ENCODE data around the gene TENM3.
A peak's percentile ranks its signal among the peaks of the same experiment; 100 is the strongest.

The TENM3 gene

DNA sequence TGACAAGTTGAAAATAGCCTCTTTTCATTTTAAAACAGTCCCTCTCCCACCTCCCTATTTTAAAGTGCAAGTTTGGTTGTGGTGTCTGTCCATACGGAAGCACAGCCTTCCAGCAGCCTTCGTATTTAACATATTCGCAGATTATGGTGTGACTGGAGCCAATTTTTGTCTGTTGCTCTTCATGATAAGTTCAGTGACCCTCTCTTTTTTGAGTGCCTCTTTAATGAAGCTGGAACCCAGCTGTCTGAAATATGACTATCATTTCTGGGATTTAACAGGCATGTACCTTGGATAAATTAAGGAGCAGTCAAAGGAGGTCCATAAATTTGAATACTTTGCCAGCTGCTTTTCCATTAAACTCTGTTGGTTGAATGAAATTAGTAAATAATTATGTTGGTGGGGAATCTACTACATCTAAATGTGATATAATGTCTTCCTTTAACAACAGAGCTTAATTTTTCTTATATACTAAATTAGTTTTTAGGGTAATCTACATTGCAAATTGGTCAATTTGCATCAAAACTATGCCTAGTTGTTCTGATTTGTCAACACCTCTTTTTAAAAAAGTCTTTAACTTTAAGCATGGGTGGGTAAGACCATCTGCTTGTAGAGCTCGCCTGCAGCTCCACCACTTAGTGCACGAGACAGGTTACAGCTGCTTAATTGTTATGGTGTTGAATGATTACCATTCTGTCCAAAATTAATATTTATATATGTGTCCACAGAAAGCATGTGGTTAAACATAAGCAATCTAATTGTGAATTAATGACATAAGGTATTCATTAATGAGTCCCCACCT lies 457.4 kb downstream of the TENM3 start:
- no peak for DNase-seq

DNA sequence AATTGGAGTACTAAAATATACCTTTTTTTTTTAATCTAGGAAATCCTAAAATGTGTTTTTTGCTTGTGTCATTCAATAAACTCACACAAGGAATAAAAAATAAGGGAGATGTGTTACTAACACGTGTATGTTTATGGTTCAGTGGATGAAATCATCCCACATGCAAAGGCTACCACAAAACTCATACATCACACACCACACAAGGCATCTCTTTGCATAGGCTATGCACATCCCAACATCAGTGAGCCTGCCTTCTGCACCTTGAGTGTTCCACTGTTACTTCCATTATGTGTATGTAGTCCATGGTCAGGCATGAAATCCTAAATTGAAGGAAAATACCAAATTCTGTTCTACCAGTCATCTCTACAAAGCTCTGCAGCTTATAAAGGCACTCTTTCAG lies 460.9 kb downstream of the TENM3 start:
- DNase-seq = no peak

- no peak for DNase-seq
Measured at GRCh38 chr4:182704948-182705347, 461.7 kb downstream of the TENM3 start.

- no peak for DNase-seq
Measured at GRCh38 chr4:182705389-182705788, 462.2 kb downstream of the TENM3 start.

- DNase-seq = no peak
Measured at GRCh38 chr4:182711211-182711610, 468.0 kb downstream of the TENM3 start.

GRCh38 chr4:182715548-182715947 lies 472.3 kb downstream of the TENM3 start:
- no peak for DNase-seq

- DNase-seq = no peak
Measured at GRCh38 chr4:182716192-182716591, 473.0 kb downstream of the TENM3 start.

DNA sequence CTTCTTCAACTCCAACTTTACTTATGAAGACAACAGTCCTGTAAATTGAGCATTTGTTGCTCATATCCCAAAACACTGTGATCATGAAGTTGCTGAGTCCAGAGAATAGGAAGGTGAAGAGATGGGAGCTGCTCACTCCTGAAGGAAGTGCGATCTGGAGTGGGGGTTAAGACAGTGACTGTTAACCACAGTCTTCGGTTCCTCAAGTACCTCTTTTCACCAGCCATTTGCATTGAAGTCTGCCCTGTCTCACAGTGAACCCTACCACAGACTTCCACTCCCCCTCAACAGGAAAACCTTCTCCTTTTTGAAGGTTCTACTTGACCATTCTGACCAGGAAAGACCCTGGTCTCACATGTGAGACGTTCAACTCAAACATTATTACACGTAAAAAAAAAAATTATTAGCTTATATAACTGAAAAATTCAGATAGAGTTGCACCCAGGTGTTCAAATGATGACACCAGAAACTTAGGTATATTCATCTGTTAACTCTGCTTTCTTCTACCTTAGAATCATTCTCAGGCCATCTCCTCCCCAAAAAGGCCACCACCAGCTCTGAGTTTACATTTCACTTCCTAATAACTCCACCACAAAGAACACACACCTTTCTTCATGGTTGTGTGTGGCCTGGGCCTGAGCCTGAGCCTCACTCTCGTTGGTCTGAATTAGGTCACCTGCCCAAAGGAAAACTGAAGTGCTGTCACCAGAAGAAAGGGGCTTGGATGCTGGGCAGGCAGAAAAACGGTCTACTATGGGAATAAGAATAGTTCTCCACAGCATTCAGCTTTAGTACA lies 474.8 kb downstream of the TENM3 start:
- DNase-seq = no peak

GRCh38 chr4:182724414-182724813 lies 481.2 kb downstream of the TENM3 start:
- DNase-seq = no peak

GRCh38 chr4:182729516-182729915 lies 486.3 kb downstream of the TENM3 start:
- DNase-seq = no peak

- no peak for DNase-seq
Measured at GRCh38 chr4:182730791-182731190, 487.6 kb downstream of the TENM3 start.

DNA sequence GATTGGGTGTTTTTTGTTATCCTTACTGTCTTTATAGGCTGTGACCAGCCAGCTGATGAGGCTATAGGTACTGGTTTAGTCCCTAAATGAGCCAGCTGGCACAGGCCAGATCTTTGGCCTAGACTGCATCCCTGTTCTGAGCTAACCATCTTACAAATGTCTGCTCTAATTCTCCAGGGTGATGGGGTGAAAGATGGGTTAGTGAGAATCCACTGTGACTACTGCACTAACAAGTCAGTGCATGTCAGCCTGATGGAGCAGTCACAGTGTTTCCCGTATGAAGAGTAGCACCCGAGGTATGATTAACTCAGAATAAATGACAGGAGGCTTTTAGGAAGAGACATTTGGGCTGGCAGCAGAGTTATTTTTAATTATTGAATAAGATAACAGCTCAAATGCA lies 493.0 kb downstream of the TENM3 start:
- DNase-seq = no peak

DNA sequence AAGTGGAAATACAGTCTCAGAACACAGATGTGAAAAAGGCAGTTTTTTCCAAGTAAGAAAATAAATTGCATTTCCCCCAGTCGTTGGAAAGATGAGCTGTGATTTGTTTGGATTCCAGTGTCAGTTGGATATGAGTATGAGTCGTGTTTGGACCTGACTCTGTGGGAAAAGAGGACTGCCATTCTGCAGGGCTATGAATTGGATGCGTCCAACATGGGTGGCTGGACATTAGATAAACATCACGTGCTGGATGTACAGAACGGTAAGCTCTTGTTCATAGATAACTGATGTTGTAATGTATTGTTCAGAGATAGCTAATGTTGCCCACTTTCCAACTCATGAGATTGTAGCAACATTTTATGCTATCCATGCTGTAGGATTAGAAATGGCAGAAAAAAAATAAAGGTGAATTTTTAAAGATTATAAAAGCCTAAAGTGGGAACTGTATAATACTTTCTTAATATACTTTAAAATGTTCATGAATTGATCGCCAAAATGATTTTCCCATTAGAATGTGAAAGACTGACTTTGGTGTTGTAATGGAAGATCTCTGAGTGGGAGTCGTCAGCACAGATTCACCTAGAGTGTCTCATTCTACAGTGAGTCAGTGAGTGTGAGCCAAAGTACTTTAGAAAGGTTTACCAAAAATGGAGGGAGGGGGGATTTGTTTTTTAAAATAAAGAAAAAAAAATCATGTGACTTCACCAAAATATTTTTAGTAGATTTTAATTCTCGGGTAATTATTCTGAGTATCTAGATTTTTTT lies 495.3 kb downstream of the TENM3 start:
- DNase-seq = no peak

- no peak for DNase-seq
Measured at GRCh38 chr4:182740256-182740655, 497.1 kb downstream of the TENM3 start.

DNA sequence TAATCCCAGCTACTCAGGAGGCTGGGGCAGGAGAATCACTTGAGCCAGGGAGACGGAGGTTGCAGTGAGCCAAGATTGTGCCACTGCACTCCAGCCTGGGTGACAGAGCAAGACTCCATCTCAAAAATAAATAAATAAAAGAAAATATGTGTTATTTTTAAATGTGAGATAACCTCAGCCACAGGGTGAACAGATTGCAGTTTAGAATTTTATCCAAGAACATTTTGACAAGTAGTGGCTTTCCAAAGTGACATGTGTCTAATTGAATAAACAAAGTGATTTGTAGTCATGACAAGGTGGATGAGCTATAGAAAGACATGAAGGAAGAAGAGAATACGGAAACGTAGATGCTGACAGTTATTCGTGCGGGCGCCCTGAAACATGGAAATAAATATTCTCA lies 497.9 kb downstream of the TENM3 start:
- DNase-seq = no peak

DNA sequence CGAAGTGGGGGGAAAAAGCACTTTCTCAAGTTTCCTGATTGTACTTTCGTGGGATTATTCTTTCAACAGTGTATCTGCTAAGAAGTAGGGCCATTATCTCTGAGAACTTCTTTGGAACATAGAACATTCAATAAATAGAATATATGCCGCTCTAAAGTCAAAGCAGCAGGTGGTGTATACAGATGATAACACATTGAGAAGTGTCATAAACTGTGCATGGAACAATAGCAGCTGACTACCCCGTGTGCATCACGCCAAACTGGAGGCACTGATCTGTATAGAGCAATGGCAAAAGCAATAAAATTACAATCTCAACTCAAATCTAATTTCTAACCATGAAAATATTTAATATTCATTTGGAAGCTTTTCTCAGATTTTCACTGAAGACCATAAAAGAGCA lies 498.7 kb downstream of the TENM3 start:
- DNase-seq = no peak

GRCh38 chr4:182743815-182744214 lies 500.6 kb downstream of the TENM3 start:
- no peak for DNase-seq

DNA sequence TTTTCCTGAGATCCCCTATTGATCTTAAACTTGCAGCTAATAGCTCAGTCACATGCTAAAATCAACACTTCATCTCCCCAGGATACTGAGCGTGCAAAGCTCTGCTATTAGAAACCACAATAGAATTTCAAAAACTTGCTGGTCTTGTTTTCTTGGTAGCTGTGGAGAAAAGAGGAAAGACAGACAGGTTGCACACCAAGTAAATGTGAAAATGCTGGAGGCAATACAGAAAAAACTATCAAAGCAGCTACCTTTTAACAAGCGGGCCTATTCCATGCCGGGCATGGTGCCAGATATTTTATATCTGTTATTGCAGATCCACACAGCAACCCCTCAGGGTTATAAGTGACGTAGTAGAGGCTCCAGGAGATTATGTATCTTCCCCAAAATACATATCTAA lies 502.0 kb downstream of the TENM3 start:
- DNase-seq = peak; percentile 71

- no peak for DNase-seq
Measured at GRCh38 chr4:182746876-182747275, 503.7 kb downstream of the TENM3 start.

DNA sequence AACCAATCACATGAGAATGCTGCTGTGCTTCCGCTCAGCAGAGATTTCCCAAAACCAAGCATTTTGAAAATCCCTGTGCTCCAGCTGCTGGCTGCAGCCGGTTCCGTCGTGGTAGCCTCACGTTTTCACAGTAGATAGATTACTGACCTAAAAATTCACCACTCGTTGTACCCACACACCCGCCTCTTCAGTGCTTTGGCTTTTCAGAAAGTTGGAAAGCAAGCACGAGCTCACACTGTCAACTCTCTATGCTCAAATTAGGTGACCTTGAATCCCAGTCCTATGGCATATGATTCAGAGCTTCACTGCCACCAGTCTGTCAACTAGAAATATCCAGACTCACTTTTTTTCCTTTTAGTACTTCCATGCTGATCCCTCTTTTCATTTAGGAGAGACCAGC lies 505.1 kb downstream of the TENM3 start:
- DNase-seq = no peak

GRCh38 chr4:182748949-182749348 lies 505.7 kb downstream of the TENM3 start:
- DNase-seq = no peak

- peak; percentile 82 for DNase-seq
Measured at GRCh38 chr4:182749667-182750167, 506.5 kb downstream of the TENM3 start.

GRCh38 chr4:182752158-182752910 lies 509.1 kb downstream of the TENM3 start:
- no peak for DNase-seq
